NT2/D1 (cell line): ENCODE data around the gene SLC23A3.

Source experiments
- YY1 ChIP-seq: IDR thresholded peaks from 2 replicates; pipeline ENCODE4 v1.6.1; 2011; ENCODE audit not compliant: insufficient read length, insufficient read depth
- ZNF274 ChIP-seq: IDR thresholded peaks from 2 replicates; pipeline ENCODE4 v1.6.1; 2011; ENCODE audit warnings: mild to moderate bottlenecking, low read depth, low read length

DNA sequence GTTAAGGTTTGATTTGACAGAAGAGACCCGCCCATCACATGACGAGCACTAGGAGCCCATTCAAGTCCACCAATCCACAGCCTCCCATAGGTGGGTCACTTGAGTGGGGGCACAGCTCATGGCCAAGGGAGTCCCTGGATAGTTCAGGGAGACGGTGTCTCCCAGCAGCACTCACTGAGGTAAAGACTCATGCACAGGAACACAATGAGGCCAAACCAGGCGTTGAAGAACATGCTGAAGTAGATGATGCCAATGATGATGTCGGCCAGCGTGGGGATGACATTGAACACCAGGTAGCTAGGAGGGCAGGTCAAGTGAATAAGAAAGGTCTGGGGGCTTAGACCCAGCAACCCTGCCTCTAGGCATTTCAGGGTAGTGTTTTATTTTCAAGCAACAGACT is 45.0 kb upstream of the SLC23A3 start:
- TF ChIP-seq ZNF274 (no peak), YY1 (no peak)
